ENCODE results near the gene RPS6KB1. TPM values are rescaled to one million over a fixed set of nuclear protein-coding genes. Genes with fewer than 3 reads are reported as not detected.
A peak's percentile ranks its signal among the peaks of the same experiment; 100 is the strongest.

The RPS6KB1 gene
- polyA plus RNA-seq (2013): 20.7 and 27.6 TPM in 2 replicates

DNA sequence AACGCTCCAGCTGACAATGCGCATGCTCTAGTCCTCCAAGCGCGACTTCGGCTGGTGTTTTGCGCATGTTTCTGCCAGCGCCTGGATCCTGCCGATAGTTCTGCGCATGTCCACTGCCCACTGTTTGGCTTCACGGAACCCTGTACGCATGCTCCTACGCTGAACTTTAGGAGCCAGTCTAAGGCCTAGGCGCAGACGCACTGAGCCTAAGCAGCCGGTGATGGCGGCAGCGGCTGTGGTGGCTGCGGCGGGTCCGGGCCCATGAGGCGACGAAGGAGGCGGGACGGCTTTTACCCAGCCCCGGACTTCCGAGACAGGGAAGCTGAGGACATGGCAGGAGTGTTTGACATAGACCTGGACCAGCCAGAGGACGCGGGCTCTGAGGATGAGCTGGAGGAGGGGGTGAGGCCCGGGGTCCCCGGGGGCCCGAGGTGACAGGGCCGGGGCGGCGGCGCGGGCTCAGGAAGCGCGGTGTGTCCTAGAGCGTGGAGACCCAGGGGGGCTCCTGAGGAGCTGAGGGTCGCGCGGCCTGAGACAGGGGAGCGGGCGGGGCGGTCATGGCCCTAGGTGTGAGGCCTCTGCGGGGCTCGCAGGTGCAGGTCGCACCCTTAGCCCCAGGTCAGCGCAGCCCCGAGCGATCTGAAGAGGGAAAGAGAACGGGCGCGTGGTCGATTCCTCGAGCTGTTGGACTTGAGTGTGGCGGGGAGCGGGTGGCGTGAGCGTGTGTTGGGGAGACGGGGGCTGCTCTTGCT, at the start of gene RPS6KB1, which contains the start of gene TUBD1:
Gene RPS6KB1, plus strand, starts transcription at position 198 of the 752 bp plus-strand sequence. Its CDS starts 64 bp downstream, at position 262.
Gene TUBD1, minus strand, starts transcription at position 20 of the 752 bp plus-strand sequence. CDS start 1,941 bp downstream, outside the sequence.
- H4K8ac ChIP-seq (ENCODE audit: low read depth, low read length): peak within 1 kb of the TSS; percentile 84
- H2AK5ac ChIP-seq (ENCODE audit: low read length): no peak within 1 kb of the TSS
- H3K4me3 ChIP-seq (ENCODE audit: low read depth, low read length): peak within 1 kb of the TSS; percentile 89
- peak within 1 kb of the TSS; percentile 41 for H2BK120ac ChIP-seq (ENCODE audit: insufficient read depth, low read length, poor library complexity)
- peak within 1 kb of the TSS; percentile 15 for H3K27ac ChIP-seq (ENCODE audit: low read depth, low read length)
- H3K79me1 ChIP-seq (ENCODE audit: low read length): peaks cover 8% of the 10 kb centered on the region
- H3K9ac ChIP-seq (ENCODE audit: low read length): peak within 1 kb of the TSS; percentile 83
- H3K23ac ChIP-seq (ENCODE audit: low read length): no peak within 1 kb of the TSS
- DNase-seq: peak; percentile 100
- H3K27me3 ChIP-seq (ENCODE audit: insufficient read depth, low read length): no peaks in the 10 kb centered on the region
- no CpG with 5 or more reads among the region's 61 CpGs for WGBS (ENCODE audit: extremely low coverage, insufficient coverage, insufficient read length)
- no peak within 1 kb of the TSS for H2BK12ac ChIP-seq (ENCODE audit: low read length)
- peak within 1 kb of the TSS; percentile 56 for H4K91ac ChIP-seq (ENCODE audit: low read depth, low read length)
- peak within 1 kb of the TSS; percentile 29 for H4K12ac ChIP-seq (ENCODE audit: low read depth, low read length)
- peak within 1 kb of the TSS; percentile 66 for H3K4ac ChIP-seq (ENCODE audit: low read depth, low read length)
- H3K4me1 ChIP-seq (ENCODE audit: control insufficient read depth in 1 of 2, insufficient read depth in 2 of 2, low read length in 2 of 2): peaks cover 0 to 2% of the 10 kb centered on the region in 2 experiments
- peak within 1 kb of the TSS; percentile 92 for H3K4me2 ChIP-seq (ENCODE audit: low read length)
- H2AFZ ChIP-seq (ENCODE audit: insufficient read depth, low read length, poor library complexity): peak within 1 kb of the TSS; percentile 38
- peak within 1 kb of the TSS; percentile 18 for H3K14ac ChIP-seq (ENCODE audit: low read length)
- H3K9me3 ChIP-seq (ENCODE audit: insufficient read depth, low read depth, low read length): no peaks in the 10 kb centered on the region
- H3K18ac ChIP-seq (ENCODE audit: low read length): peak within 1 kb of the TSS; percentile 55
- H3K79me2 ChIP-seq (ENCODE audit: control insufficient read depth, insufficient read depth, low read length, poor library complexity): peaks cover 8% of the 10 kb centered on the region
- H3K36me3 ChIP-seq (ENCODE audit: control insufficient read depth in 1 of 2, insufficient read depth in 2 of 2, low read length in 2 of 2): peaks cover 0 to 7% of the 10 kb centered on the region in 2 experiments
- peak within 1 kb of the TSS; percentile 58 for H2BK5ac ChIP-seq (ENCODE audit: low read depth, low read length, poor library complexity)

- Histone ChIP-seq H2BK120ac (ENCODE audit: insufficient read depth, low read length, poor library complexity) (no peak overlapping the region), H3K9ac (ENCODE audit: low read length) (no peak overlapping the region), H4K12ac (ENCODE audit: low read depth, low read length) (no peak overlapping the region), H3K36me3 (ENCODE audit: control insufficient read depth in 1 of 2, insufficient read depth in 2 of 2, low read length in 2 of 2) (peaks cover 2 to 7% of the 10 kb centered on the region in 2 experiments), H3K9me3 (ENCODE audit: insufficient read depth, low read depth, low read length) (no peaks in the 10 kb centered on the region), H4K8ac (ENCODE audit: low read depth, low read length) (no peak overlapping the region), H2AFZ (ENCODE audit: insufficient read depth, low read length, poor library complexity) (no peak overlapping the region), H3K79me2 (ENCODE audit: control insufficient read depth, insufficient read depth, low read length, poor library complexity) (no peaks in the 10 kb centered on the region), H3K4ac (ENCODE audit: low read depth, low read length) (no peak overlapping the region), H3K4me2 (ENCODE audit: low read length) (no peak overlapping the region), H3K23ac (ENCODE audit: low read length) (no peak overlapping the region), H3K79me1 (ENCODE audit: low read length) (peaks cover 8% of the 10 kb centered on the region), H2AK5ac (ENCODE audit: low read length) (no peak overlapping the region), H3K27me3 (ENCODE audit: insufficient read depth, low read length) (no peaks in the 10 kb centered on the region), H3K18ac (ENCODE audit: low read length) (no peak overlapping the region), H3K14ac (ENCODE audit: low read length) (no peak overlapping the region), H2BK12ac (ENCODE audit: low read length) (no peak overlapping the region), H3K4me3 (ENCODE audit: low read depth, low read length) (no peak overlapping the region), H3K27ac (ENCODE audit: low read depth, low read length) (peak overlapping the region; percentile 49), H2BK5ac (ENCODE audit: low read depth, low read length, poor library complexity) (no peak overlapping the region), H3K4me1 (ENCODE audit: control insufficient read depth in 1 of 2, insufficient read depth in 2 of 2, low read length in 2 of 2) (peaks cover 8 to 12% of the 10 kb centered on the region in 2 experiments), H4K91ac (ENCODE audit: low read depth, low read length) (no peak overlapping the region)
- WGBS (ENCODE audit: extremely low coverage, insufficient coverage, insufficient read length): no CpG with 5 or more reads among the region's 3 CpGs
- no peak for DNase-seq
Observed at GRCh38 chr17:59844884-59845594, 47.9 kb upstream of the RPS6KB1 start.

- H3K9me3 ChIP-seq (ENCODE audit: insufficient read depth, low read depth, low read length): no peaks in the 10 kb centered on the region
- no peak overlapping the region for H2AK5ac ChIP-seq (ENCODE audit: low read length)
- no peaks in the 10 kb centered on the region for H3K79me2 ChIP-seq (ENCODE audit: control insufficient read depth, insufficient read depth, low read length, poor library complexity)
- H3K4me1 ChIP-seq (ENCODE audit: control insufficient read depth in 1 of 2, insufficient read depth in 2 of 2, low read length in 2 of 2): peaks cover 8 to 12% of the 10 kb centered on the region in 2 experiments
- peaks cover 2 to 4% of the 10 kb centered on the region in 2 experiments for H3K36me3 ChIP-seq (ENCODE audit: control insufficient read depth in 1 of 2, insufficient read depth in 2 of 2, low read length in 2 of 2)
- peak overlapping the region; percentile 20 for H3K4me2 ChIP-seq (ENCODE audit: low read length)
- no peak overlapping the region for H4K12ac ChIP-seq (ENCODE audit: low read depth, low read length)
- H3K27me3 ChIP-seq (ENCODE audit: insufficient read depth, low read length): no peaks in the 10 kb centered on the region
- no peak overlapping the region for H2BK120ac ChIP-seq (ENCODE audit: insufficient read depth, low read length, poor library complexity)
- no peak overlapping the region for H2BK5ac ChIP-seq (ENCODE audit: low read depth, low read length, poor library complexity)
- no peak overlapping the region for H2AFZ ChIP-seq (ENCODE audit: insufficient read depth, low read length, poor library complexity)
- H3K18ac ChIP-seq (ENCODE audit: low read length): no peak overlapping the region
- peaks cover 6% of the 10 kb centered on the region for H3K79me1 ChIP-seq (ENCODE audit: low read length)
- H4K8ac ChIP-seq (ENCODE audit: low read depth, low read length): no peak overlapping the region
- H3K9ac ChIP-seq (ENCODE audit: low read length): no peak overlapping the region
- no peak overlapping the region for H4K91ac ChIP-seq (ENCODE audit: low read depth, low read length)
- H3K23ac ChIP-seq (ENCODE audit: low read length): no peak overlapping the region
- peak; percentile 90 to 95 for DNase-seq
- peak overlapping the region; percentile 28 for H3K27ac ChIP-seq (ENCODE audit: low read depth, low read length)
- WGBS (ENCODE audit: extremely low coverage, insufficient coverage, insufficient read length): no CpG with 5 or more reads among the region's 3 CpGs
- H3K14ac ChIP-seq (ENCODE audit: low read length): no peak overlapping the region
- H3K4me3 ChIP-seq (ENCODE audit: low read depth, low read length): no peak overlapping the region
- H3K4ac ChIP-seq (ENCODE audit: low read depth, low read length): no peak overlapping the region
- no peak overlapping the region for H2BK12ac ChIP-seq (ENCODE audit: low read length)
Observed at GRCh38 chr17:59845595-59846393, 47.1 kb upstream of the RPS6KB1 start.
